Esophagus muscularis mucosa (tissue), 4 donors: ENCODE data around the gene NMNAT3. TPM values are rescaled to one million over a fixed set of nuclear protein-coding genes. Genes with fewer than 3 reads are reported as not detected.

Experiments
- DNase-seq: peaks from one replicate; pipeline ENCODE4 v3.0.0-alpha.2; 2017; ENCODE audit errors: extremely low spot score
- H3K27ac ChIP-seq, 4 donors: fragments of 200-600 bp; sonication (generic); replicated peaks in 1 of 4; 1 replicate in 3 of 4; 2 replicates in 1 of 4; pipeline ENCODE4 v1.5.1; 2016 to 2019; ENCODE audit warnings: mild to moderate bottlenecking in 1 of 4
- H3K27me3 ChIP-seq, 4 donors: fragments of 200-600 bp; sonication (generic); one replicate each; pipeline versions ENCODE4 v1.5.1 to v1.6.0; 2016 to 2019
- H3K36me3 ChIP-seq, 4 donors: fragments of 200-600 bp; sonication (generic); one replicate each; pipeline ENCODE4 v1.5.1; 2016 to 2019
- H3K4me1 ChIP-seq, 4 donors: fragments of 200-600 bp; sonication (generic); one replicate each; pipeline ENCODE4 v1.5.1; 2016 to 2019
- H3K4me3 ChIP-seq, 4 donors: fragments of 200-600 bp; sonication (generic); 1 replicate in 2 of 4; 2 replicates in 2 of 4; pipeline ENCODE4 v1.5.1; 2016 to 2019; ENCODE audit warnings: mild to moderate bottlenecking in 4 of 4, moderate library complexity in 1 of 4
- H3K9me3 ChIP-seq, 4 donors: fragments of 200-600 bp; sonication (generic); 1 replicate in 3 of 4; 2 replicates in 1 of 4; pipeline ENCODE4 v1.5.1; 2016 to 2019
- EP300 ChIP-seq: sonication (generic); formaldehyde crosslinking; IDR thresholded peaks from one replicate; pipeline ENCODE4 v1.6.1; 2017; ENCODE audit warnings: antibody characterized with exemption
- POLR2A ChIP-seq: fragments of 450-650 bp; IDR thresholded peaks from one replicate; pipeline ENCODE4 v1.6.1; 2017; ENCODE audit warnings: antibody characterized with exemption, moderate library complexity, mild to moderate bottlenecking, low read depth
- POLR2AphosphoS5 ChIP-seq, 2 donors: sonication (generic); formaldehyde crosslinking; IDR thresholded peaks; one replicate each; pipeline ENCODE4 v1.6.1; 2017; ENCODE audit warnings: antibody characterized with exemption in 2 of 2
- WGBS: methylation state at CpG from one replicate; pipeline ENCODE4 v1.1.5; 2018; 5-methylcytosine and 5-hydroxymethylcytosine counted together
- intact Hi-C: fragments of 100-400 bp; cut with DNase I; formaldehyde crosslinking; loops from one replicate; pipeline ENCODE4 v1.15.1; 2023
- total RNA-seq, 4 donors: library from RNA; depleted of rRNA; stranded (reverse); fragments of >200 nt; gene quantifications; one replicate each; pipeline versions ENCODE4 v1.1.0 to v1.2.1, GENCODE V29; 2016
- TF ChIP-seq, protein P1 (sequence below), 3 experiments: fragments of 200-600 bp in 2 of 3; fragments of 450-650 bp in 1 of 3; sonication (generic) in 2 of 3; IDR thresholded peaks; one replicate each; pipeline ENCODE4 v1.5.1; 2017 to 2019; ENCODE audit warnings: antibody characterized with exemption in 3 of 3, mild to moderate bottlenecking in 2 of 3, moderate library complexity in 1 of 3

NMNAT3 gene
- total RNA-seq, 4 donors from 2014 or later = 10.7 to 15.6 (median 11.4) TPM

- Histone ChIP-seq H3K4me1 (peaks cover 9 to 25% (median 17%) of the 10 kb centered on the region in 4 donors), H3K4me3 (no peak overlapping the region), H3K36me3 (no peaks in the 10 kb centered on the region), H3K27me3 (no peaks in the 10 kb centered on the region), H3K9me3 (peaks cover 0 to 3% (median 0%) of the 10 kb centered on the region in 4 donors), H3K27ac (no peak overlapping the region)
- no peak for DNase-seq
- TF ChIP-seq POLR2AphosphoS5 (IDR thresholded peaks at IDR 0.05) (no peak), EP300 (no peak), POLR2A (no peak)
- TF ChIP-seq, protein P1, sequence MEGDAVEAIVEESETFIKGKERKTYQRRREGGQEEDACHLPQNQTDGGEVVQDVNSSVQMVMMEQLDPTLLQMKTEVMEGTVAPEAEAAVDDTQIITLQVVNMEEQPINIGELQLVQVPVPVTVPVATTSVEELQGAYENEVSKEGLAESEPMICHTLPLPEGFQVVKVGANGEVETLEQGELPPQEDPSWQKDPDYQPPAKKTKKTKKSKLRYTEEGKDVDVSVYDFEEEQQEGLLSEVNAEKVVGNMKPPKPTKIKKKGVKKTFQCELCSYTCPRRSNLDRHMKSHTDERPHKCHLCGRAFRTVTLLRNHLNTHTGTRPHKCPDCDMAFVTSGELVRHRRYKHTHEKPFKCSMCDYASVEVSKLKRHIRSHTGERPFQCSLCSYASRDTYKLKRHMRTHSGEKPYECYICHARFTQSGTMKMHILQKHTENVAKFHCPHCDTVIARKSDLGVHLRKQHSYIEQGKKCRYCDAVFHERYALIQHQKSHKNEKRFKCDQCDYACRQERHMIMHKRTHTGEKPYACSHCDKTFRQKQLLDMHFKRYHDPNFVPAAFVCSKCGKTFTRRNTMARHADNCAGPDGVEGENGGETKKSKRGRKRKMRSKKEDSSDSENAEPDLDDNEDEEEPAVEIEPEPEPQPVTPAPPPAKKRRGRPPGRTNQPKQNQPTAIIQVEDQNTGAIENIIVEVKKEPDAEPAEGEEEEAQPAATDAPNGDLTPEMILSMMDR (IDR thresholded peaks at IDR 0.05) = no peak
- WGBS = 84% methylated on average over 5 of the region's 5 CpGs
- intact Hi-C loops = no loop called here
Observed at GRCh38 chr3:139679220-139679775, 1.5 kb upstream of the NMNAT3 start.

GRCh38 chr3:139676632-139677387 lies 962 bp downstream of the NMNAT3 start:
- intact Hi-C loops = no loop called here
- Histone ChIP-seq H3K27me3 (no peaks in the 10 kb centered on the region), H3K27ac (peak overlapping the region in 2 of 4 donors; percentile 67 to 77), H3K4me3 (peak overlapping the region; percentile 67 to 85 (median 70)), H3K9me3 (no peaks in the 10 kb centered on the region), H3K36me3 (no peaks in the 10 kb centered on the region), H3K4me1 (peaks cover 9 to 25% (median 19%) of the 10 kb centered on the region in 4 donors)
- TF ChIP-seq, protein P1 (IDR thresholded peaks at IDR 0.05) = no peak
- TF ChIP-seq POLR2A (no peak), POLR2AphosphoS5 (IDR thresholded peaks at IDR 0.05) (no peak), EP300 (no peak)
- WGBS = 49% methylated on average over 10 of the region's 10 CpGs
- DNase-seq = no peak

GRCh38 chr3:139676108-139676507 lies 1.7 kb downstream of the NMNAT3 start:
- Histone ChIP-seq H3K27ac (no peak overlapping the region), H3K4me3 (no peak overlapping the region), H3K4me1 (peaks cover 9 to 25% (median 19%) of the 10 kb centered on the region in 4 donors), H3K36me3 (no peaks in the 10 kb centered on the region), H3K27me3 (no peaks in the 10 kb centered on the region), H3K9me3 (no peaks in the 10 kb centered on the region)
- TF ChIP-seq POLR2AphosphoS5 (IDR thresholded peaks at IDR 0.05) (no peak), POLR2A (no peak), EP300 (no peak)
- TF ChIP-seq, protein P1 (IDR thresholded peaks at IDR 0.05) = no peak
- WGBS = 43% methylated on average over 1 of the region's 1 CpG
- intact Hi-C loops = no loop called here
- DNase-seq = no peak

- TF ChIP-seq POLR2AphosphoS5 (IDR thresholded peaks at IDR 0.05) (no peak), EP300 (no peak)
- TF ChIP-seq, protein P1 (IDR thresholded peaks at IDR 0.05) = no peak
- DNase-seq = no peak
- intact Hi-C loops = no loop called here
- no peaks in the 10 kb centered on the region for H3K36me3 ChIP-seq
- whole genome bisulfite sequencing = 93% methylated on average over 2 of the region's 2 CpGs
- H3K4me1 ChIP-seq = peaks cover 9 to 25% (median 19%) of the 10 kb centered on the region in 4 donors
- H3K9me3 ChIP-seq = no peaks in the 10 kb centered on the region
- H3K27ac ChIP-seq = no peak overlapping the region
- no peaks in the 10 kb centered on the region for H3K27me3 ChIP-seq
- no peak overlapping the region for H3K4me3 ChIP-seq
Observed at GRCh38 chr3:139675327-139675726, 2.4 kb downstream of the NMNAT3 start.
